Esophagus muscularis mucosa (tissue), 3 donors: ENCODE data around the gene MVB12B.

ENCODE experiments used
- POLR2A ChIP-seq: fragments of 450-650 bp; IDR thresholded peaks from one replicate; pipeline ENCODE4 v1.6.1; 2017; ENCODE audit warnings: antibody characterized with exemption, moderate library complexity, mild to moderate bottlenecking, low read depth
- POLR2AphosphoS5 ChIP-seq, 2 donors: sonication (generic); formaldehyde crosslinking; IDR thresholded peaks; one replicate each; pipeline ENCODE4 v1.6.1; 2017; ENCODE audit warnings: antibody characterized with exemption in 2 of 2
- TF ChIP-seq, protein P1 (sequence below), 3 experiments: fragments of 200-600 bp in 2 of 3; fragments of 450-650 bp in 1 of 3; sonication (generic) in 2 of 3; IDR thresholded peaks; one replicate each; pipeline ENCODE4 v1.5.1; 2017 to 2019; ENCODE audit warnings: antibody characterized with exemption in 3 of 3, mild to moderate bottlenecking in 2 of 3, moderate library complexity in 1 of 3

- TF ChIP-seq, protein P1, sequence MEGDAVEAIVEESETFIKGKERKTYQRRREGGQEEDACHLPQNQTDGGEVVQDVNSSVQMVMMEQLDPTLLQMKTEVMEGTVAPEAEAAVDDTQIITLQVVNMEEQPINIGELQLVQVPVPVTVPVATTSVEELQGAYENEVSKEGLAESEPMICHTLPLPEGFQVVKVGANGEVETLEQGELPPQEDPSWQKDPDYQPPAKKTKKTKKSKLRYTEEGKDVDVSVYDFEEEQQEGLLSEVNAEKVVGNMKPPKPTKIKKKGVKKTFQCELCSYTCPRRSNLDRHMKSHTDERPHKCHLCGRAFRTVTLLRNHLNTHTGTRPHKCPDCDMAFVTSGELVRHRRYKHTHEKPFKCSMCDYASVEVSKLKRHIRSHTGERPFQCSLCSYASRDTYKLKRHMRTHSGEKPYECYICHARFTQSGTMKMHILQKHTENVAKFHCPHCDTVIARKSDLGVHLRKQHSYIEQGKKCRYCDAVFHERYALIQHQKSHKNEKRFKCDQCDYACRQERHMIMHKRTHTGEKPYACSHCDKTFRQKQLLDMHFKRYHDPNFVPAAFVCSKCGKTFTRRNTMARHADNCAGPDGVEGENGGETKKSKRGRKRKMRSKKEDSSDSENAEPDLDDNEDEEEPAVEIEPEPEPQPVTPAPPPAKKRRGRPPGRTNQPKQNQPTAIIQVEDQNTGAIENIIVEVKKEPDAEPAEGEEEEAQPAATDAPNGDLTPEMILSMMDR (IDR thresholded peaks at IDR 0.05), result no peak
- TF ChIP-seq POLR2AphosphoS5 (IDR thresholded peaks at IDR 0.05) (no peak), POLR2A (no peak)
Measured at GRCh38 chr9:126410229-126410628, 83.6 kb downstream of the MVB12B start.
